Muscle of leg (tissue), 11 donors: ENCODE data around the gene IPO7. TPM values are rescaled to one million over a fixed set of nuclear protein-coding genes. Genes with fewer than 3 reads are reported as not detected.

Experiments used
- DNase-seq: peaks from one replicate; pipeline ENCODE4 v3.0.0; 2013
- H3K27ac ChIP-seq: one replicate; pipeline ENCODE4 v1.5.1; 2013; ENCODE audit warnings: mild to moderate bottlenecking, low read length, control low read depth
- H3K27me3 ChIP-seq: one replicate; pipeline ENCODE4 v1.6.1; 2013; ENCODE audit warnings: low read length; ENCODE audit not compliant: control insufficient read depth, insufficient read depth
- H3K36me3 ChIP-seq: one replicate; pipeline ENCODE4 v1.6.1; 2013; ENCODE audit warnings: low read length; ENCODE audit not compliant: control insufficient read depth, insufficient read depth
- H3K4me1 ChIP-seq: one replicate; pipeline ENCODE4 v1.6.1; 2013; ENCODE audit warnings: low read length; ENCODE audit not compliant: control insufficient read depth, insufficient read depth
- H3K4me3 ChIP-seq: one replicate; pipeline ENCODE4 v1.5.1; 2013; ENCODE audit warnings: low read length, control low read depth
- H3K9me3 ChIP-seq: replicated peaks from 2 replicates; pipeline ENCODE4 v1.6.1; 2013; ENCODE audit warnings: low read depth, low read length; ENCODE audit not compliant: control insufficient read depth
- WGBS: methylation state at CpG from one replicate; pipeline ENCODE4 v1.1.5; 2013; ENCODE audit warnings: missing lambda C conversion rate; ENCODE audit not compliant: insufficient coverage; 5-methylcytosine and 5-hydroxymethylcytosine counted together
- polyA plus RNA-seq, 8 donors: library from polyadenylated mRNA; unstranded; fragments of 120-200 nt; gene quantifications; one replicate each; pipeline versions ENCODE4 v1.2.1 to v1.2.3, GENCODE V29; 2013; ENCODE audit warnings: inconsistent platforms in 1 of 8, low replicate concordance in 1 of 8; ENCODE audit not compliant: insufficient read length in 8 of 8, insufficient read depth in 1 of 8
- total RNA-seq: library from RNA; stranded (reverse); fragments of 120-200 nt; gene quantifications from one replicate; pipeline ENCODE4 v1.2.4, GENCODE V29; 2013

The IPO7 gene
- total and polyA plus RNA-seq, 9 donors: 64.5 to 100 (median 89.2) TPM

- WGBS: no CpG with 5 or more reads among the region's 2 CpGs
- Histone ChIP-seq H3K27ac (peak overlapping the region; percentile 38), H3K4me1 (peaks cover 5% of the 10 kb centered on the region), H3K36me3 (no peaks in the 10 kb centered on the region), H3K4me3 (no peak overlapping the region), H3K27me3 (no peaks in the 10 kb centered on the region), H3K9me3 (no peaks in the 10 kb centered on the region)
- DNase-seq: no peak
Observed at GRCh38 chr11:9362393-9362863, 22.0 kb upstream of the IPO7 start.

DNA sequence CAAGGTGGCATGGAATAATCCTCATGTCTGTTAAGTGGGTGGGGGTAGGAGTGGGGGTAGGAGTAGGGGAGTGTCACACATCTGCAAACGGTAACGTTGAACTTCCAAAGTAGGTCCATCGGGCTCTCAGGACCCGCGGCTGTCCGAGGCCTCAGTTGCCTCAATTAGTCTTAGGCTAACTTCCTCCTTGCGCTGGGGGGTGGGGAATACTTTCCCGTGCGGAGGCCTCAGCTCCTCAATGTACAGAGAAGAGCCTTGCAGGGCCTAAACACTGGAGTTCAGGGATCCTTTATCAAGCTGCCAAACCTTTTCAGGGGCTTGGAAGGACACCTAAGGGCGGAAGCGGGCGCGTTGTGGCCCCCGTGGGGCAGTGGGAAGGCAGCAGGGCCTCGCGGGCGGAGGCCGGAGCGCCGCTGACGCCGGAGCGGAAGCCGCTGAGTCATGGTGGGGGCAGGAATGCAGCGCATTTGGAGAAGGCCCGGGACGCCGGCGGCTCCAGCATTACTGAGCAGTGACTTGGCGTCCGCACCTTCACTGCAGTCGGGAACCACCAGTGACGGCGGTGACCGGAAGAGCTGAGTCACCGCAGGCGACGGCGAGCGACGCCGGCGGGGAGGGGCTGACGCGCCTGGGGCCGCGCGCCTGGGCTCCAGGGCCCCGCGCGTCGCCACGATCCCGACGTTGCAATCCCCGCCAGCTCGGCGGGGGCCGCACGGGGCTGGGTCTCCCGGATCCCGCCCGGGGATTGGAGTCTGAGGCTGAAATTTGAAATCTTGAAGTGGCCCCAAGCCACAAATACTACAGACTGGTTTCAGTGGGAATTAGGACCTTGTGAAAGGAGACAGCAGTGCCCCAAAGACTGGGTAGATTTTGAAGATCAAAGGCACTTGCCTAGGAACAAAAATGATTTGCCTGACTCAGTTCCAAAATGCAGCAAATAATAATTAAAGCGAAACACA is 20.2 kb upstream of the IPO7 start:
- peak; percentile 98 for DNase-seq
- under 1% methylated on average over 57 of the region's 64 CpGs for WGBS
- no peaks in the 10 kb centered on the region for H3K36me3 ChIP-seq
- no peaks in the 10 kb centered on the region for H3K27me3 ChIP-seq
- peak overlapping the region; percentile 62 for H3K4me3 ChIP-seq
- H3K27ac ChIP-seq: peak overlapping the region; percentile 100
- peaks cover 5% of the 10 kb centered on the region for H3K4me1 ChIP-seq
- no peaks in the 10 kb centered on the region for H3K9me3 ChIP-seq

GRCh38 chr11:9367551-9367950 is 16.9 kb upstream of the IPO7 start:
- no peaks in the 10 kb centered on the region for H3K36me3 ChIP-seq
- H3K27me3 ChIP-seq: no peaks in the 10 kb centered on the region
- no peak overlapping the region for H3K4me3 ChIP-seq
- H3K27ac ChIP-seq: no peak overlapping the region
- DNase-seq: no peak
- peaks cover 5% of the 10 kb centered on the region for H3K4me1 ChIP-seq
- no peaks in the 10 kb centered on the region for H3K9me3 ChIP-seq
- WGBS: no CpG with 5 or more reads among the region's 2 CpGs

DNA sequence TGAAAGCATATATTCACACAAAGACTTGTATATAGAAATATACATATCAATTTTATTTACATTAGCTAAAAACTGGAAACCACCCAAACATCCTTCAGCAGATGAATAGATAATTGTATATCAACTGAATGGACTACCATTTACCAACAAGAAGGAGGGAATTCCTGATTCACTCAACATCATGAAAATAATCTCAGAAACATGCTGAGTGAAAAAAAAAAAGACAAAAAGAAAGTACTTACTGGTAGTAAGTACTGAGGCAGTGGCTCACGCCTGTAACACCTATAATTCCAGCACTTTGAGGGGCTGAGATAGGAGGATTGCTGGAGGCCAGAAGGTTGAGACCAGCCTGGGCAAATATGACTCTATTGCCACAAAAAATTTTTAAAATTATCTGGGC is 7.4 kb upstream of the IPO7 start:
- Histone ChIP-seq H3K4me3 (no peak overlapping the region), H3K9me3 (no peaks in the 10 kb centered on the region), H3K4me1 (no peaks in the 10 kb centered on the region), H3K27me3 (no peaks in the 10 kb centered on the region), H3K36me3 (no peaks in the 10 kb centered on the region), H3K27ac (no peak overlapping the region)
- no CpG with 5 or more reads among the region's 1 CpG for WGBS
- DNase-seq: no peak

DNA sequence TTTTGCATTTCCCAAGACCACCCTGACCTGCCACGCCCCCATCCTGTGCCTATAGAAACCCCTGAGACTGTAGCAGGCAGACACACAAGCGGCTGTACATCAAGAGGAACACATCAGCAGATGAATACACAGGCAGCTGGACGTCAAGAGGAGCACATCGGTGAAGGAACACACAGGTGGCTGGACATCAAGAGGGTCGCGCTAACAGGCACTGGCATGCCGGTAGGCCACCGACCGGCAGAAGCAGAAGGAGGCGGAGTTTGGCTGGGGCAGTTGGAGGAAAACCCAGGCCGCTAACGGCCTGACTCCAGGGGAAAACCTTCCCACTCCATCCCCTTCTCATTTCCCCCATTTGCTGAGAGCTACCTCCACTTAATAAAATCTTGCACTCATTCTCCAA is 5.4 kb upstream of the IPO7 start:
- Histone ChIP-seq H3K9me3 (no peaks in the 10 kb centered on the region), H3K27ac (no peak overlapping the region), H3K4me3 (no peak overlapping the region), H3K27me3 (no peaks in the 10 kb centered on the region), H3K36me3 (no peaks in the 10 kb centered on the region), H3K4me1 (no peaks in the 10 kb centered on the region)
- WGBS: 72% methylated on average over 12 of the region's 12 CpGs
- DNase-seq: no peak

DNA sequence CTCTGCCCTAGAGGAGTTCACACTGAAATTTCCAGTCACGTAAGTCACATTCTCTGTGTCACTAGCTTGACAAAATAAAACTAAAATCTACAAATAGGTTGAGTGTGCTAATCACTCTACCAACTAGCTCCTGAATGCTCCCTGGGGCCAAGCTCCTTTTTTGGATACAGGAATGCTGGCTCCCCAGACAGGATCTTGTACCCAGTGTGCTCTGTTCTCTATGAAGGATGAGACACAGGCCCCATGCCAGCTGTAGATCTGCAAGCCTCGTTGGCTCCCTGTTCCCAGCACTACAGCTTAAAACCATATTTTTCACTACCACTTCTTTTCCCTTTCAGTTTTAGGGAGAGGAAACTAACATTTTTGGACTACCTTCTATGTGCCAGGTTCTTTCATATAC is 3.7 kb upstream of the IPO7 start:
- Histone ChIP-seq H3K9me3 (no peaks in the 10 kb centered on the region), H3K4me1 (no peaks in the 10 kb centered on the region), H3K36me3 (no peaks in the 10 kb centered on the region), H3K4me3 (no peak overlapping the region), H3K27me3 (no peaks in the 10 kb centered on the region), H3K27ac (no peak overlapping the region)
- peak; percentile 31 for DNase-seq
- WGBS: no CpG with 5 or more reads among the region's 2 CpGs

- peak overlapping the region; percentile 80 for H3K4me3 ChIP-seq
- H3K27ac ChIP-seq: peak overlapping the region; percentile 93
- H3K9me3 ChIP-seq: no peaks in the 10 kb centered on the region
- H3K4me1 ChIP-seq: peaks cover 2% of the 10 kb centered on the region
- 0% methylated on average over 6 of the region's 10 CpGs for WGBS
- no peaks in the 10 kb centered on the region for H3K36me3 ChIP-seq
- H3K27me3 ChIP-seq: no peaks in the 10 kb centered on the region
- DNase-seq: no peak
Observed at GRCh38 chr11:9385327-9385899, 961 bp downstream of the IPO7 start.

- H3K27ac ChIP-seq: no peak overlapping the region
- H3K4me3 ChIP-seq: no peak overlapping the region
- H3K4me1 ChIP-seq: peaks cover 2% of the 10 kb centered on the region
- no peak for DNase-seq
- no peaks in the 10 kb centered on the region for H3K36me3 ChIP-seq
- H3K27me3 ChIP-seq: no peaks in the 10 kb centered on the region
- WGBS: no CpG with 5 or more reads among the region's 2 CpGs
- H3K9me3 ChIP-seq: no peaks in the 10 kb centered on the region
Observed at GRCh38 chr11:9386086-9386485, 1.6 kb downstream of the IPO7 start.

DNA sequence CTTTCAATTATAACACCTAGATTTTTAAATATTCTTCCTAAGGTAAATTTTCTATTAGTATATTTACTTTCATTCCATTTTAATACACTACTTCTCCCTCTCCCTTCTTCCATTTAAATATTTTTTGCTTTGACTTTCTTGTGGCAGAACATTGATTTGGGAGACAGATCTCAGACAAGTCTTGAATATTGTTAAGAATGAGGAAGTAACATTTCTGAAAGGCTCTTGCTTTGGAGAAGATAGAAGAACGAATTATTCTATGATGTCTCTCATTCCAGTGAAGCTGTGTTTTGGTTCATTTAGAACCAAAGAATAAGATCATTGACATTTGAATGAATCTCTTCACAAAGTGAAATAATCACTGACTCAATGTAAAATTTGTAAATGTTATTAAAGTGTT is 2.4 kb downstream of the IPO7 start:
- no peaks in the 10 kb centered on the region for H3K27me3 ChIP-seq
- H3K27ac ChIP-seq: no peak overlapping the region
- no CpG with 5 or more reads among the region's 1 CpG for WGBS
- H3K36me3 ChIP-seq: no peaks in the 10 kb centered on the region
- DNase-seq: no peak
- H3K4me3 ChIP-seq: no peak overlapping the region
- H3K9me3 ChIP-seq: no peaks in the 10 kb centered on the region
- peaks cover 2% of the 10 kb centered on the region for H3K4me1 ChIP-seq

- H3K4me1 ChIP-seq: no peaks in the 10 kb centered on the region
- H3K9me3 ChIP-seq: no peaks in the 10 kb centered on the region
- no peak overlapping the region for H3K4me3 ChIP-seq
- H3K27ac ChIP-seq: no peak overlapping the region
- H3K36me3 ChIP-seq: no peaks in the 10 kb centered on the region
- 86% methylated on average over 4 of the region's 10 CpGs for WGBS
- DNase-seq: no peak
- H3K27me3 ChIP-seq: no peaks in the 10 kb centered on the region
Observed at GRCh38 chr11:9396310-9396709, 11.9 kb downstream of the IPO7 start.
